GM10266 (cell line): ENCODE results near the gene ARHGDIB.

ENCODE experiments used
- DNase-seq: peaks from one replicate; pipeline ENCODE4 v3.0.0; 2012; ENCODE audit errors: extremely low spot score
- CTCF ChIP-seq: IDR thresholded peaks from 2 replicates; pipeline ENCODE4 v1.5.1; 2012; ENCODE audit warnings: mild to moderate bottlenecking, low read depth; ENCODE audit not compliant: control insufficient read depth, insufficient read depth; ENCODE audit errors: missing control alignments

Gene ARHGDIB

GRCh38 chr12:14935031-14935430 lies 26.4 kb downstream of the ARHGDIB start:
- no peak for TF ChIP-seq CTCF

DNA sequence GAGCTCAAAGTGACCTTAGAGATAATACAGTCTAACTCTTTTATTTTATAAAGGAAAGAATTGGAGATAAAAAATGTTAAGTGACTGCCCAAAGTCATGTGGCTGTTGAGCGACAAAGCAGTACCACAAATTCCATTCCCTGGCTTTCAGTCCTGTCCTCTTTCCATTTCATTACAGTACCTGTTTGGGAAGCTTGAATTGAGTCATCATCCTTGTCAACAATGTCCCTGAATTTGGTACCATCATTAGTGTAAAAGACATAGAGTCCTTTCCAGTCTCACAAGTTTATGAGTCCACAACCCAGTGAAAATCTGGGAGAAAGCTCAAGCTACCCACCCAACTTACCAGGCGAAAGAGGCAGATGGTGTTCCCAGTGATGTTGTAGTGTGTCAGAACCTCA lies 26.9 kb downstream of the ARHGDIB start:
- no peak for DNase-seq
- TF ChIP-seq CTCF, result no peak

More at GRCh38 chr12:14935031-14935430, 26.4 kb downstream of the ARHGDIB start:
- DNase-seq, result no peak

GRCh38 chr12:14931791-14932560 lies 29.4 kb downstream of the ARHGDIB start:
- DNase-seq, result no peak
- no peak for TF ChIP-seq CTCF

DNA sequence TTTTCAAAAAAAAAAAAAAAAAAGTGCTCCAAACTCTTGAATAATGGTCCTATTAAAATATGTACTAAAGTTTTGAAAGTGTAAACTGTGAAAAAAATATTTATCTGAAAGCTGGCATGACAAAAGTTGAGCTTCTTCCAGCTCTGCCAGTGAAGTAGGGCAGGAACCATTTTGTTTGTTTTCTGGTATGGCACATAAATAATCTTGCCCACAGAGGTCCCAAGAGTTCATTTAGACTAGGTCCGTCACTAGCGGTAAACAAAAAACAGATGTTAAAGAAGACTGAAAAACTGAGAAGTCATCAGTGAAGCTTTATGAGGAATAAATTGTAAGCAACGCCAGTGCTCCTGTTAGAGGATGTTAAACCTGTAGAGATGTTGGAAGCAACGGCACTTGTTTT lies 30.0 kb downstream of the ARHGDIB start:
- no peak for DNase-seq

GRCh38 chr12:14930299-14930698 lies 31.1 kb downstream of the ARHGDIB start:
- DNase-seq, result no peak
- TF ChIP-seq CTCF, result no peak

More for the DNA sequence above, 30.0 kb downstream of the ARHGDIB start:
- TF ChIP-seq CTCF, result no peak

- DNase-seq, result no peak
- TF ChIP-seq CTCF, result no peak
These were observed 32.5 kb downstream of the ARHGDIB start for GRCh38 chr12:14928931-14929330.

GRCh38 chr12:14927267-14927666 lies 34.1 kb downstream of the ARHGDIB start:
- DNase-seq, result no peak
- no peak for TF ChIP-seq CTCF
